ENCODE measurements around the gene COMMD3. TPM values are rescaled to one million over a fixed set of nuclear protein-coding genes. Genes with fewer than 3 reads are reported as not detected.

Gene COMMD3
- total and polyA plus RNA-seq, 2 of the 4 experiments (the other 2 are of a cell fraction), result 30.8 to 44.8 TPM

GRCh38 chr10:22325272-22326144 is 9.3 kb downstream of the COMMD3 start:
- H3K9me3 ChIP-seq (ENCODE audit: control insufficient read depth, insufficient read depth, low read length), result 0 out of 2 replicates have a peak, but pooled peaks cover 3% of the 10 kb centered on the region
- 1% methylated on average over 37 of the region's 92 CpGs; no CpG with 5 or more reads in 1 of the 2 experiments for WGBS, 2 experiments (ENCODE audit: extremely low coverage in 2 of 2, insufficient read length in 1 of 2)
- peak; percentile 54; the same call in 1 of the 2 replicates for TF ChIP-seq BHLHE40 (IDR thresholded peaks at IDR 0.05; ENCODE audit: low read depth, low read length)
- peak; percentile 27; the same call in 1 of the 2 replicates for TF ChIP-seq MAZ (IDR thresholded peaks at IDR 0.05; ENCODE audit: borderline replicate concordance, low read depth, low read length)
- TF ChIP-seq CTCF (conservative IDR thresholded peaks at IDR 0.05; ENCODE audit: low read depth, low read length), result no peak
- TF ChIP-seq MXI1 (IDR thresholded peaks at IDR 0.05; ENCODE audit: borderline replicate concordance, low read depth, low read length), result 0 out of 2 replicates have a peak, but pooled peaks have one; percentile 24
- peak overlapping the region; percentile 24; the same call in 1 of the 2 replicates for H3K56ac ChIP-seq (ENCODE audit: extremely low read depth, insufficient read depth, low read length)
- 0 out of 2 replicates have a peak overlapping the region, but pooled peaks have one; percentile 37 for H3K14ac ChIP-seq (replicated peaks; ENCODE audit: low read depth, low read length)
- peak overlapping the region; percentile 78 for H3K9ac ChIP-seq (ENCODE audit: low read depth, low read length)
- H2BK20ac ChIP-seq (ENCODE audit: low read depth, low read length), result no peak overlapping the region
- no peak overlapping the region for H2AK9ac ChIP-seq (replicated peaks; ENCODE audit: low read depth, low read length, poor library complexity)
- ATAC-seq (ENCODE audit: low read depth), result peak; percentile 68
- peaks cover 7% of the 10 kb centered on the region for H3K36me3 ChIP-seq (ENCODE audit: control insufficient read depth, insufficient read depth, low read length)
- H3K4me2 ChIP-seq (ENCODE audit: low read depth, low read length), result peak overlapping the region; percentile 82
- peaks cover 21% of the 10 kb centered on the region for H3K27me3 ChIP-seq (ENCODE audit: control insufficient read depth, insufficient read depth, low read length)
- in situ Hi-C loops (cut with MboI; ENCODE audit: low sequenced_read_pairs) (loop anchor here (10.0 kb wide), 1 partner anchor 499 kb away; no protein-coding TSS in a partner anchor), intact Hi-C loops (cut with micrococcal nuclease) (loop anchor here (1.0 to 10.0 kb wide), 4 partner anchors 112 to 813 kb away; no protein-coding TSS in a partner anchor), dilution Hi-C loops (cut with HindIII; ENCODE audit: low sequenced_read_pairs, unreplicated experiment) (no loop called here)
- H4K20me1 ChIP-seq (ENCODE audit: insufficient read depth, low read length), result peaks cover 13% of the 10 kb centered on the region; the same call in 1 of the 2 replicates
- no peak overlapping the region for H2BK15ac ChIP-seq (ENCODE audit: low read depth, low read length)
- peak overlapping the region in 1 of 2 experiments; percentile 54; a peak in 1 of 4 replicates for H4K8ac ChIP-seq (ENCODE audit: low read depth in 2 of 2, low read length in 2 of 2)
- no peak overlapping the region for H2BK120ac ChIP-seq (ENCODE audit: low read depth, low read length)
- no peak overlapping the region for H3K18ac ChIP-seq (ENCODE audit: low read depth, low read length)
- H3K9me1 ChIP-seq (ENCODE audit: insufficient read depth, low read length), result 0 out of 2 replicates have a peak, but pooled peaks cover 2% of the 10 kb centered on the region
- no peak overlapping the region for H3K4ac ChIP-seq (ENCODE audit: low read depth, low read length)
- no peak overlapping the region for H4K5ac ChIP-seq (ENCODE audit: low read depth, low read length)
- POLR2A ChIA-PET (ENCODE audit: unreplicated experiment), result no interaction called here
- H3K23ac ChIP-seq (ENCODE audit: low read depth, low read length), result peak overlapping the region; percentile 17
- no peak overlapping the region for H2AK5ac ChIP-seq (ENCODE audit: low read depth, low read length)
- H4K91ac ChIP-seq (ENCODE audit: insufficient read depth, low read depth, low read length), result no peak overlapping the region
- H3K4me1 ChIP-seq (ENCODE audit: control insufficient read depth, insufficient read depth, low read length), result no peaks in the 10 kb centered on the region; the same call in 1 of the 2 replicates
- peaks cover 22 to 28% of the 10 kb centered on the region in 2 experiments for H3K79me1 ChIP-seq (ENCODE audit: low read depth in 1 of 2, low read length in 2 of 2)
- peak overlapping the region; percentile 27 for H2BK5ac ChIP-seq (ENCODE audit: low read depth, low read length, poor library complexity, severe bottlenecking)
- peak overlapping the region; percentile 61 for H3K4me3 ChIP-seq (ENCODE audit: insufficient read depth, low read depth, low read length)
- CTCF ChIA-PET, result no interaction called here
- no TSS peak for BruUV-seq (replicated peaks)
- H2AFZ ChIP-seq (replicated peaks; ENCODE audit: low read length, poor library complexity), result peak overlapping the region; percentile 85
- H3K27ac ChIP-seq (ENCODE audit: insufficient read depth, low read length), result peak overlapping the region; percentile 36
- DNase-seq, result peak; percentile 58
